ENCODE data around the gene CELA3A. TPM values are rescaled to one million over a fixed set of nuclear protein-coding genes. Genes with fewer than 3 reads are reported as not detected.
"Not testable (repeated sequence)": the region's sequence is repeated elsewhere in the genome, so short reads cannot be mapped to it uniquely, and the experiment has no call there.

CELA3A gene
- total and polyA plus RNA-seq, 2 of the 13 experiments (the other 11 are each of a cell fraction or from before 2014, with no cell fraction given): 0.09 TPM; not detected in 1

GRCh38 chr1:21997891-21998623, 3.4 kb upstream of the CELA3A start:
- Histone ChIP-seq H3K4me3 (replicated peaks in 1 of 3; ENCODE audit: insufficient read depth in 1 of 3, low read depth in 2 of 3, low read length in 3 of 3) (peak overlapping the region in 1 of 3 experiments; percentile 15; a peak in 1 of 6 replicates), H3K27ac (ENCODE audit: extremely low read length, insufficient read depth, low read length) (peak overlapping the region; percentile 76), H3K9ac (ENCODE audit: insufficient read depth, low read depth, low read length) (peak overlapping the region; percentile 52), H3K4me1 (ENCODE audit: insufficient read depth, low read length) (peaks cover 86% of the 10 kb centered on the region), H3K4me2 (ENCODE audit: low read depth, low read length) (peak overlapping the region; percentile 47)
- in situ Hi-C loops (cut with HindIII; ENCODE audit: extremely low pct_ligation_motif_present, low pct_unique_long_range_greater_than_20kb); H3K79me2 ChIP-seq (ENCODE audit: insufficient read depth, low read length); BruUV-seq (replicated peaks); CTCF ChIA-PET (ENCODE audit: low intra/inter-chr PET ratio, low total read pairs); FAIRE-seq; H3K27me3 ChIP-seq (ENCODE audit: control insufficient read depth in 1 of 2, insufficient read depth in 2 of 2, low read length in 2 of 2); H3K9me3 ChIP-seq (ENCODE audit: low read length); H2AFZ ChIP-seq (ENCODE audit: low read length); H3K36me3 ChIP-seq (replicated peaks in 1 of 2; ENCODE audit: control insufficient read depth in 1 of 2, insufficient read depth in 2 of 2, low read length in 2 of 2); H4K20me1 ChIP-seq (ENCODE audit: insufficient read depth, low read length); TF ChIP-seq FOXP1 (IDR thresholded peaks at IDR 0.05); HNF4G (CRISPR knock-in tag; IDR thresholded peaks at IDR 0.05; ENCODE audit: borderline replicate concordance, low read depth); SOX6 (IDR thresholded peaks at IDR 0.05): not testable (repeated sequence)
- POLR2A ChIA-PET: interaction anchor here (0.8 to 1.0 kb wide), 2 partner anchors 26 to 54 kb away, joined by 4 to 5 read pairs; partner anchors contain the start of gene CDC42
- intact Hi-C loops (cut with micrococcal nuclease; ENCODE audit: unreplicated experiment): loop anchor here (1.0 kb wide), 1 partner anchor 25 kb away; no protein-coding TSS in a partner anchor
- ATAC-seq (peak; percentile 86), DNase-seq (ENCODE audit: low spot score) (peak; percentile 78)
- WGBS (ENCODE audit: low lambda C conversion rate): 9% methylated on average over 9 of the region's 9 CpGs
- TF ChIP-seq NCOA2 (CRISPR knock-in tag; IDR thresholded peaks at IDR 0.05) (peak; percentile 67), PATZ1 (CRISPR knock-in tag; IDR thresholded peaks at IDR 0.05) (peak; percentile 50; the same call in 1 of the 2 replicates), MED1 (CRISPR knock-in tag; IDR thresholded peaks at IDR 0.05) (peak; percentile 38; the same call in 1 of the 2 replicates), NR2F2 (IDR thresholded peaks at IDR 0.05; ENCODE audit: borderline replicate concordance, low read depth) (peak; percentile 29; the same call in 1 of the 2 replicates), GATAD2A (CRISPR knock-in tag; IDR thresholded peaks at IDR 0.05) (peak; percentile 82), PPARG (CRISPR knock-in tag; conservative IDR thresholded peaks at IDR 0.05) (0 out of 2 replicates have a peak, but pooled peaks have one; percentile 12), FOXP1 (CRISPR knock-in tag; IDR thresholded peaks at IDR 0.05) (peak; percentile 78), ZGPAT (CRISPR knock-in tag; IDR thresholded peaks at IDR 0.05) (0 out of 2 replicates have a peak, but pooled peaks have one; percentile 22), HNF4G (IDR thresholded peaks at IDR 0.05; ENCODE audit: borderline replicate concordance, low read depth, low read length) (peak; percentile 43; the same call in 1 of the 2 replicates), SAP130 (CRISPR knock-in tag; IDR thresholded peaks at IDR 0.05; ENCODE audit: low read depth) (peak; percentile 19), ZBTB7B (CRISPR knock-in tag; IDR thresholded peaks at IDR 0.05) (peak; percentile 56; the same call in 1 of the 2 replicates), ETV5 (CRISPR knock-in tag; IDR thresholded peaks at IDR 0.05; ENCODE audit: borderline replicate concordance) (peak; percentile 51; the same call in 1 of the 2 replicates), SOX5 (CRISPR knock-in tag; IDR thresholded peaks at IDR 0.05; ENCODE audit: borderline replicate concordance) (peak; percentile 88), SOX6 (CRISPR knock-in tag; IDR thresholded peaks at IDR 0.05) (peak; percentile 81), SALL1 (CRISPR knock-in tag; IDR thresholded peaks at IDR 0.05) (peak; percentile 15; the same call in 1 of the 2 replicates), BCL6 (CRISPR knock-in tag; IDR thresholded peaks at IDR 0.05) (peak; percentile 50), FOXA3 (CRISPR knock-in tag; IDR thresholded peaks at IDR 0.05) (peak; percentile 76)
